ENCODE data around the gene CFAP70.
A peak's percentile ranks its signal among the peaks of the same experiment; 100 is the strongest.

DNA sequence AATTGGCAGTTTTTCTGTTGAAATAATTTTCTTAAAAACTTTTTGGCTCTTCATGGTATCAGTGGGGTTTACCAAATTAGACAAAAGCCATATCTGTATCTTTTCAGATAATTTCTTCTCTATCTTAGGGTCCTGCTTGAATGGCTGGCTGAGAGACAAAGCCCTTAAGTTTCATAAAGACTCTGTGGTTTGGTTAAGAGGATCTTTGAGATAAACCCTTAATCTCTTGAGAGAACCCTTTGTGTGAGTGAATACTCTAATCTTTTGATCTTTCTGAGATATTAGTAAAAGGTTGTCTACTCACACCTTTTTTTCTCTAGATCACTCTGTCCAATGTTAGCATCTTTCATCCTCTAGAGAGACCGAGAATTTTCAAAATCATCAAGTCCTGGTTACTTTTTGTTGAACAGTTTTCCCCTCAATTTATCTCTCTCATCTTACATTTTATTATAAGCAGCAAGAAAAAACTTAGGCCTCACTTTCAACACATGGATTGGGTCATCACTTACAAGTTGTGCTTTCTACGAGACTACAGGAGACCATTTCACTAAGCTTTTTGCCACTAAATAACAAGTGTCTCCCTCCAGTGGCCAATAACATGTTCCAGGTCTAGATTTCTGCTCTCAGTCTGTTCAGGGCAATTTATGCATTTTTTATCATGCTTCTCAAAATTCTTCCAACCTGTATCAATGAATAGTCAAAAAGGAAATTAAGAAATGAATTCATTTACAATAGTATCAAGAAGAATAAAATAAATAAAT is 140.1 kb downstream of the CFAP70 start:
- TF ChIP-seq TAF1 (IDR thresholded peaks at IDR 0.05; ENCODE audit: low read depth) (no peak), TEAD4 (IDR thresholded peaks at IDR 0.05) (no peak), YY1 (IDR thresholded peaks at IDR 0.05; ENCODE audit: low read depth) (no peak), RAD21 (IDR thresholded peaks at IDR 0.05; ENCODE audit: low read depth) (0 out of 2 replicates have a peak, but pooled peaks have one; percentile 14), NFIC (IDR thresholded peaks at IDR 0.05) (no peak), TCF12 (IDR thresholded peaks at IDR 0.05; ENCODE audit: low read depth) (no peak), EP300 (IDR thresholded peaks at IDR 0.05; ENCODE audit: borderline replicate concordance) (no peak)
- TF ChIP-seq, protein P1, sequence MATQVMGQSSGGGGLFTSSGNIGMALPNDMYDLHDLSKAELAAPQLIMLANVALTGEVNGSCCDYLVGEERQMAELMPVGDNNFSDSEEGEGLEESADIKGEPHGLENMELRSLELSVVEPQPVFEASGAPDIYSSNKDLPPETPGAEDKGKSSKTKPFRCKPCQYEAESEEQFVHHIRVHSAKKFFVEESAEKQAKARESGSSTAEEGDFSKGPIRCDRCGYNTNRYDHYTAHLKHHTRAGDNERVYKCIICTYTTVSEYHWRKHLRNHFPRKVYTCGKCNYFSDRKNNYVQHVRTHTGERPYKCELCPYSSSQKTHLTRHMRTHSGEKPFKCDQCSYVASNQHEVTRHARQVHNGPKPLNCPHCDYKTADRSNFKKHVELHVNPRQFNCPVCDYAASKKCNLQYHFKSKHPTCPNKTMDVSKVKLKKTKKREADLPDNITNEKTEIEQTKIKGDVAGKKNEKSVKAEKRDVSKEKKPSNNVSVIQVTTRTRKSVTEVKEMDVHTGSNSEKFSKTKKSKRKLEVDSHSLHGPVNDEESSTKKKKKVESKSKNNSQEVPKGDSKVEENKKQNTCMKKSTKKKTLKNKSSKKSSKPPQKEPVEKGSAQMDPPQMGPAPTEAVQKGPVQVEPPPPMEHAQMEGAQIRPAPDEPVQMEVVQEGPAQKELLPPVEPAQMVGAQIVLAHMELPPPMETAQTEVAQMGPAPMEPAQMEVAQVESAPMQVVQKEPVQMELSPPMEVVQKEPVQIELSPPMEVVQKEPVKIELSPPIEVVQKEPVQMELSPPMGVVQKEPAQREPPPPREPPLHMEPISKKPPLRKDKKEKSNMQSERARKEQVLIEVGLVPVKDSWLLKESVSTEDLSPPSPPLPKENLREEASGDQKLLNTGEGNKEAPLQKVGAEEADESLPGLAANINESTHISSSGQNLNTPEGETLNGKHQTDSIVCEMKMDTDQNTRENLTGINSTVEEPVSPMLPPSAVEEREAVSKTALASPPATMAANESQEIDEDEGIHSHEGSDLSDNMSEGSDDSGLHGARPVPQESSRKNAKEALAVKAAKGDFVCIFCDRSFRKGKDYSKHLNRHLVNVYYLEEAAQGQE (IDR thresholded peaks at IDR 0.05; ENCODE audit: low read depth) = no peak
- TF ChIP-seq, protein P2, sequence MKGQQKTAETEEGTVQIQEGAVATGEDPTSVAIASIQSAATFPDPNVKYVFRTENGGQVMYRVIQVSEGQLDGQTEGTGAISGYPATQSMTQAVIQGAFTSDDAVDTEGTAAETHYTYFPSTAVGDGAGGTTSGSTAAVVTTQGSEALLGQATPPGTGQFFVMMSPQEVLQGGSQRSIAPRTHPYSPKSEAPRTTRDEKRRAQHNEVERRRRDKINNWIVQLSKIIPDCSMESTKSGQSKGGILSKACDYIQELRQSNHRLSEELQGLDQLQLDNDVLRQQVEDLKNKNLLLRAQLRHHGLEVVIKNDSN (IDR thresholded peaks at IDR 0.05) = no peak
